ENCODE data around the gene CAV1.

- TF ChIP-seq CTCF (IDR thresholded peaks at IDR 0.05) (no peak), POLR2AphosphoS5 (IDR thresholded peaks at IDR 0.05) (no peak), POLR2A (IDR thresholded peaks at IDR 0.05) (no peak)
Measured at GRCh38 chr7:116572036-116572435, 47.2 kb downstream of the CAV1 start.
